Stimulated activated CD4-positive, alpha-beta T cell treated with anti-CD3 and anti-CD28 coated beads, Interleukin-4, amount 100 ng/mL, for 1 hour (primary cell): ENCODE measurements around the gene SLC2A1.

Experiments
- DNase-seq: peaks from one replicate; pipeline ENCODE4 v3.0.0-alpha.2; 2020

The SLC2A1 gene

DNA sequence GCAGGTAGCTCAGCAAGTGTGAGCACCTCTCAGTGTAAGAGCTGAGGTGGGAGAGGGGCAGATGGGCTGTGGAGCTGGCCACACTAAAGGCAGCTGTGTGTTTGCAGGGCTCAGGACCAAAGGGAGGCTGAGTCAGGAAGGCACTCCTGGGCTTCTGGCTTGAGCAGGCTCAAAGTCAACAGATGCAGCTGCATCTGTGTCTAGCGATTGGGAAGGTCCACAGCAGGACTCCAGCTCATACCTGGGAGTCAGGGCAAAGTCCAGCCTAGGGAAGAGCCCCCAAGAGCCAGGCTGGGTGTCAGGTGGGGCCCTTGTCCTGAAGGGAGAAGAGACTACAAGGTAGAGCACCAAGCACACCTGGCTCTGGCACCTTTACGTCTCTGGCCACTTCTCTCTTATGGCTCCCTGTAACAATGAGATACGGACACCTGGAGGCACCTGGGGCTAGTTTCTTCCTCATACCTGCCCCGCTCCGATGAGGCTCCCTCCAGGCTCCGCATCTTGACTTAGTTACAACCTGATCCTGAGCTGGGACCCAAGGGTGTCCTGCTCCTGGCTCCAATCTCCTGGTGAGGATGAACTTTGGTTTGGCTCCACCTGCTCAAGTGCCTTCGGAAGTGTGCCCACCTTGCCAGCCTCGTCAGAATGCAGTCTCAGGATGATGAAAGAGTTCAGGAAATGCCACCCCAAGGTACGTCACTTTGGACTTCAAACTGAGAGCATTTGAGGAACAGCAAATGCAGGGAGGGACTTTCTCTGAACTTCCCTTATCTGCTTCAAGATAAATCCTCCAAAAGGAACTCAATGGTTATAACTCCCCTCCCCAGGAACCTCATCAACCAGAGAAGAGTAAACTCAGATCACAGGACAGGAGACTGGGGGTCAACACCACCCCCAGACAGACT lies 21.5 kb upstream of the SLC2A1 start:
- no peak for DNase-seq

DNA sequence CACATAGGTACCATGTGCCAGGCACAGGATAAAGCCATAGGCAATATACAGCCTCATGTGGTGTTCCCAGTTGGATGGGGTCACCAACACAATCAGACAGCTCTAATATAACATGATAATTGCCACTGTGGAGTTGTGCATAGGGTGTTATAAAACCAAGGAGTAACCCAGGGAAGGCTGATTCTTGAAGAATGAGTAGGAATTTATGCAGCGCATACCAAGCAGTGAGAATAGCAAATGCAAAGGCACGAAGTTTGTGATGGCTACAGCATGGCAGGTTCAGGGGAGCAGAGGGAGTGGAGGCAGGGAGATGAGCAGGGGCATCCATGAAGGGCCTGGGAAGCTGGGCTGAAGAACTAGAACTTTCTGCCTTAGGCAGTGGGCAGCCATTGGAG lies 20.4 kb upstream of the SLC2A1 start:
- DNase-seq: no peak

DNA sequence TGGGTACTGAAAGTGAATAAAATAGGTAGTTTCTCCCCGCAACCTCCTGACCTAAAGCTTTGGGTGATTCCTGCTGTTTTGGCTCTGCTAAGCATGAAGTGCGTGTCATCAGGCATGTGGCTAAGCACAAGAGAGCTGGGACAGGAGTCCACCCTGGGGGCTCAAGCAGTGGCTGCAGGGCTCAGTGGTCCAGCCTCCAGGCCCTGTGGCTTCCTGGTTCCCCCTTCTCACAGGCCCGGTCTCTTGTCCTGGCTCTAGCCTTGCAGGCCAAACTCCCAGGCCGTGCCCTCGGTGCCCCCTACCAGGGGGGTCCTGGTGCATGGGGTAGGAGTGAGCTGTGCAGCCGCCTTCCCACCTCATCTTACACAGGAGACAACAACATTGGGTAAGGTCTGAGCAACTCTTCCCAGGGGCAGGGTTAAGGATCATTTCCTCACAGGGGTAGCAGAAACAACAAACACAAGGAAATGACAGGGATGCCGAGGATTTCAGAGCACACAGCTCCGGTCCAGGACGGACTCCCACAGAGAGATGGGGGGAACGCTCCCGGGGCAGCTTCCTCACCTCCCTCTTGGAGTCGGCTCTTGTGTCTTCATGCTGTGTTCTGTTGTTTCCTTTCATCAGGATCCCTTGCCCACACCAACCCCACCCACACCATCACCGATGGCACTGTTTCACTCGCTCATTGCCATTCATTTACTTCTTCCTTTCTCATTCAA lies 19.8 kb upstream of the SLC2A1 start:
- no peak for DNase-seq

DNA sequence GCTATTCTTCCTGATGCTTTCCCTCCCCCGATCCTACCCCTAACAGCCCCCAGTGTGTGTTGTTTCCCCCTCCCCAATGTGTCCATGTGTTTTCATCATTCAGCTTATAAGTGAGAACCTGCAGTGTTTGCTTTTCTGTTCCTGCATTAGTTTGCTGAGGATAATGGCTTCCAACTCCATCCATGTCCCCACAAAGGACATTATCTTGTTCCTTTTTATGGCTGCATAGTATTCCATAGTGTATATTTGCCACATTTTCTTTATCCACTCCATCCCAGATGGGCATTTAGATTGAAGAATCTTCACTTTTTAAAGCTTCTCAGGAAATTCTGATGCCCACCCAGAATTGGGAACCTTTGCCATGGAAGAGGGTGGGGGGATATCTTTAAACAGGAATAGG lies 19.0 kb upstream of the SLC2A1 start:
- no peak for DNase-seq

DNA sequence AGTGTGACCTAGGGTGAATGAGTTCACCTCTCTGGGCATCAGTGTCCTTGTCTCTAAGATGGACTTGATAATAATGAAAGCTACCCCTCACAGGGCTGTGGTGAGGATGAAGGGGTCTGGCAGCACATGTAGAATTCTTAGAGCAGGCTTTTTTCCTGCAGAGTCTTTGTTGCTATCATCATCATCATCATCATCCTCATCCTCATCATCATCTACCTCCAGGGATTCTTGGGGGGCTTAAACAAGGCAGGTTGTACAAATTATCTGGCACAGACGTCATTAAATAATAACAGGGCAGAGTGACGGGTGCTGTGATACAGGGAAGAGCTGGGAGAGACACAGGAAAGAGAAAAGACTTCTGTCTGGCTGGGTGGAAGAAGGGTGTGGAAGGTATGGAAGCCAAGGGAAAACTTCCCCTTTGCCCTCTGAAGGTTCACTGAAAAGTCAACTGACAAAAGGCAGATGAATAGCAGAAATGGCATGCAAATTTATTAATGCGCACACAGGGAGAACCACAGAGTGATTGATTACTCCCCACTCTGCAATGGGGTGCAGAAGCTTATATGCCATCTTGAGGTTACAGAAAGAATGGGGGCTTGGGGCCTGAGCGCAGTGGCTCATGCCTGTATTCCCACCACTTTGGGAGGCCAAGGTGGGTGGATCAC lies 17.0 kb upstream of the SLC2A1 start:
- no peak for DNase-seq

DNA sequence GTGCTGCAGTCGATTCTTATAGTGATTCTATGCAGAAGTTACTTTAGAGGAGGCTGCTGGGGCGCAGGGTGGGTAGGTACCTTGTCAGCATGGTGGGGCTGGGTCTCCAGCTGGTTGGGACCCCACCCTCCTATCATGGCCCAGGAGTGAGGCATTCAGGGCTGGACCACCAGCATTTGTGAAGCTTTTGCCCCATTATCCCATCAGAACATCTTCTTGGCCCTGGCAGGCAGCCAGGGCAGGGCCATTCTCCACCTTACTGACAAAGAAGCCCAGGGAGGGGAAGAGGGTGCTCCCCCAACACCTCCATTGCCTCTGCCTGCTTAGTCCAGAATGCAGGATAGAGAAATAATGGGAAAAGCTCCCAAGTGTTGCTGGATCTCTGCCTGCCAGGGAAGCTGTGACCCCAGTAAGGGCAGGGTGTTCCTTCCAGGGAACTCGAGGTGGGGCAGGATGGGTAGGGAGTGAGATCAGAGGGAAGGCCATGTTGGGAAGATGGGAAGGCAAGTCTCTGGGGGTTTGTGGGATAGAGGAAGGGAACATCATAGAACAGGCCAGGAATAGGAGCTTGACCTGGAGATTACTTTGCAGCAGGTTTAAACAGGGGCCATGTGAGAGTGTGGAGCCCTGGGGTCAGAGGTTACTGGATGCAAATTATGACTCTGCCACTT lies 16.2 kb upstream of the SLC2A1 start:
- DNase-seq: no peak

DNA sequence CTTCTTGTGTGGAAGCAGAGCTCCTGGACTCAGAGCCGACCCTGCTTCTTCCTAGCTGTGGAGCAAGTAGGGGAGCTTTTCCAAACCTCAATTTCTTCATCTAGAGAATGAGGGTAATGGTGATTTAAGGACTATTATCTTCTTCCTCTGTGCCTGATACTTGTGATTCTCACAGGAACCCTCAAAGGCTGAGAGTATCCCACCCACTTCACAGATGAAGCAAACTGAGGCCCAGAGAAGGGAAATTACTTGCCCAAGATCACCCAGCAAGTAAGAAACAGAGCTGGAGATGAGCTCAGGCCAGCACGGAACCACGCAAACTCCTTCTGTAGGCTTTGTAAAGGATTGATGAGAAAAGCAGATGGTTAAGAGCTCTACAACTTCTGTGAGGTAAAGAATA lies 15.1 kb upstream of the SLC2A1 start:
- no peak for DNase-seq

DNA sequence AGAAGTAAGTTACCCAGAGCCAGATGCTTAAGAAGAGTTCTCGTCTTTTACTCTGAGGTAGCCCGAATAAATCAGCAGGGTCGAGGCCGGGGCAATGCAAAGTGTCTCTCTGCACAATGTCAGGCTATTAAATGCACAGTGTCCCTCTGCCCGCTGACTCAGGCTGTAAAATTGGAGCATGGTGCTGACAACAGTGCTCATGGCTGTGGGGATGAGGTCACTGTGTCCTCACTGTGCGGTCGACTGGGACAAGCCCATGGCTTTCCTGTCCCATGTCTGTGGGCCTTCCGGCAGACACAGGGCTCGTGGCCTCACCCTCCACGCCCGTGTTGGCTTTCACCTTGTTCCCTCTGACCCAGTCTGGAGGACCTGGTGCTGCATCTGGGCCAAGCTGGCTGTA lies 14.6 kb upstream of the SLC2A1 start:
- no peak for DNase-seq

DNA sequence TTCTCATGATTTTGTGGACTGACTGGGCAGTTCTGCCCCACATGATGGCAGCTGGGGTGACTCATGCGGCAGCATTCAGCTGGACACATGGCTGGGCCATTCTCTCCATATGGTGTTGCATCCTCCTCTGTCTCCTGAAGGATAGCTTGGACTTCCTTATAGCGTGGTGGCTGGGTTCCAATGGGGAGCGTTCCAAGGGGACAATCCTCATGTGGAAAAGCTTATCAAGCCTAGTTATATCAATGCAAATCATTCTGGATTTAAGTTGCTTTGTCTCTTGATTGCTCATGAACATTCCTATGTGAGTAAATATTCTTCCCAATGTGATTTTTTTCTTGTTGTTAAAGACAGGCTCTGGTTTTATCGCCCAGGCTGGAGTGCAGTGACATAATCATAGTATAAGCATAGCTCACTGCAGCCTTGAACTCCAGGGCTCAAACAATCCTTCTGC lies 13.2 kb upstream of the SLC2A1 start:
- DNase-seq: no peak

DNA sequence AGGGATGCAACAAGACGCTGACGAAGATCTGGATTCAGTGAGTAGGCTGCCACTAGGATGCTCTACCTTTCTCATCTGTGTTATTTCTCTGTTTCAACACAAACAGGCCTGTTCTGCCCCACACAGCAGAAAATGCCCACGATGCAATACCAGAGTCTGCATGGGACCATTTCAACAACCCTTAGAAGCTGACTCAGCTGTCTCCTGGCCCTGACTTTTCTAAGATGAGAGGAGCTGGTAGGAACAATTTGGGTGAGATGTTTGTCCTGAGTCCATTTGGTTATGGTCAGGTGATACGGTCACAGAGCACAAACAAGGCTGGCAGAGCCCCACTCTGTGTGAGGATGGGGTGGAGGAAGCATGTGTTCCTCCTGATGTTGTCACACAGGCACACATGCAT lies 11.5 kb upstream of the SLC2A1 start:
- DNase-seq: no peak

DNA sequence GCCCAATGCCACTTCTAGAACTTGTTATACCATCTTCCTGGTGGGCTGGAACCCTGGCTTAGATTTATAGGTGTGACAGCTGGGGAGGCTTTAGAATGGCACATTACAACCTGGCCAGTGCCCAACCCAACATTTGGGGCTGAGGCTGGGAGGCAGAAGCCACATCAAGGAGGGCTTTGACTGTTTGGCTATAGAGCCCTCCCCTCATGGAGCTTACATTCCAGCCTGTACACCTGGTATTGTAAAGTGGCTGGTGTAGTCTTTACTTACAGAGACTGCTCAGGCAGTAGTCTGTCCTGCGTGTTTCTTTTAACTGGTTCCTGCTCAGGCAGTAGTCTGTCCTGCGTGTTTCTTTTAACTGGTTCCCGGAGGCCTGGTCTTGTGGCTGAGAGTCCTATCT lies 10.0 kb upstream of the SLC2A1 start:
- DNase-seq: no peak

DNA sequence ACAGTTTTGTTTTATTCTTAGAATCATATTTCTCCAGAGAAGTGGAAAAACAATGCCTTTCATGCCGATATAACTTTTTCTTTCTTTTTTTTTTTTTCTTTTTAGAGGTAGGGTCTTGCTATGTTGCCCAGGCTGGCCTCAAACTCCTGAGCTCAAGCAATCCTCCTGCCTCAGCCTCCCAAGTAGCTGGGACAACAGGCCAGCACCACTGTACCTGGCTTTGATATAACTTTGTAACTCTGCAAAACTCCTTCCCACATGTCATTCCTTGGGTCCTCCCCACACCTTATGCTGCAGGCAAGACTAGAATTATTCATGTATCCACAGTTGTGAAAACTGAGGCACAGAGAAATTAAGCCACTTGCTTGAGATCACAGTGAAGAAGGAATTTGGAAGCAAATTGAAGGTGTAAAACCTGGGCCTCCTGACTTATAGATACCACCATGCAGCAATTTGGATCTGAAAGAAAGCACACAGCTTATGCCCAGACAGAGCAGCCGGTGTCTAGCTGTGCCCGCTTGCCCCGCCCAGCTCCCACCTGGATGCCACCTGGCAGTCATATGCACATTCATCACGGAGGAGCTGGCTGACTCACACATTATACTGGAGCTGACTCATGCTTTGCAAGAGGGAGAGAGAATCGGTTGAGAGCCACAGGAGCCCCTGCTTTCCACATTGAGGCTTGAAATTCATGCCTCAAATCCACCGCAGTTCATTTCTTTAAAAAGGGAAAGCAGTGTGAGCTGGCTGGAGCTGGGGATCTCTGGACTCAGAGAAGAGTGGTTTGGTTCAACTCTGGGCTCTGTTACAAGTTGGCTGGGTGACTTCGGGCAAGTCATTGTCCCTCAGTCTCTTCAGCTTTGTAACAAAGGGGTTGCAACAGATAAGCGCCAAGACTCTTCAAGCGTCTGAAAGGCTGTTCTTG lies 8.3 kb upstream of the SLC2A1 start:
- peak; percentile 20 for DNase-seq

DNA sequence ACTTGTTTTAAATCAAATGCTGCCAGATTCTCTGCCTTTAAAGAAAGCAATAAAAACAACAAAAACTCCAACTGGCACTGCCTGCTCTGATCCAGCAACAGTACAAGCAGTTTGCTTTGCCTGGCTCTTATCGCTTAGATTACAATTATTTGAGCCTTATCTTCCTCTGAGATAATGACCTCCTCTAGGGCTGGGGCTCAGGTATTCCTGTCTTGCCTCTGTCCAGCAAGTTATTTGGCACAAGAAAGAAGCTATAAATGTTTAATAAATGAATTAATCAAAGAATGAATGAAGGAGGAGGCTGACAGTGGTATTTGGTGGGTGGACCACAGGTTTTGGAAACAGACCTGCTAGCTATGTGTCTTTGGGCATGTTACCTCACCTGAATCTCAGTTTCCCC lies 6.7 kb upstream of the SLC2A1 start:
- DNase-seq: no peak

DNA sequence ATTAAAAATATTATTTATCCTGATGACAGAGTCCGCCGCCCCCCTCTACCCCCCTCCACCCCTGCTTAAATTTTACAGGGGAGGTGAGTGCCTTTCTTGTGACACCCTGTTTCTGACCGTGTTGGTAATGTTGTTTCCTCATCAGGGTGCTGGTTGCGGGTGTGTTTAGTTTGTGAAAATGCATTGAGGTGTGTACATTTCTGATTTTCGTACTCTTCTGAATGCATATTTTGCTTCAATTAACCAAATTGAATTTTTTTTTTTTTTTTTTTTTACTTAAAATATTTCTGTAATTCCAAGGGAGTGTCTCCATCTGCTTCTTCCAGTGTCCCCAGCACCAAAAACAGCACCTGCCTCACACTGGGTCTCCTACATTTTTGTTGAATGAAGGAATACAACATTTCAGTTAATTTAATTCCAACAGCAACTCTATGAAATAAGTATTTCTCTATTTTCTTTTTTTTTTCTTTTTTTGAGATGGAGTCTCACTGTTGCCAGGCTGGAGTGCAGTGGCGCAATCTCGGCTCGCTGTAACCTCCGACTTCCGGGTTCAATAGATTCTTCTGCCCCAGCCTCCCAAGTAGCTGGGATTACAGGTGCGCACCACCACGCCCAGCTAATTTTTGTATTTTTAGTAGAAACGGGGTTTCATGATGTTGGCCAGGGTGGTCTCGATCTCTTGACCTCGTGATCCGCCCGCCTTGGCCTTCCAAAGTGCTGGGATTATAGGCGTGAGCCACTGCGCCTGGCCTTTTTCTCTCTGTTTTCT lies 5.6 kb upstream of the SLC2A1 start:
- DNase-seq: no peak

DNA sequence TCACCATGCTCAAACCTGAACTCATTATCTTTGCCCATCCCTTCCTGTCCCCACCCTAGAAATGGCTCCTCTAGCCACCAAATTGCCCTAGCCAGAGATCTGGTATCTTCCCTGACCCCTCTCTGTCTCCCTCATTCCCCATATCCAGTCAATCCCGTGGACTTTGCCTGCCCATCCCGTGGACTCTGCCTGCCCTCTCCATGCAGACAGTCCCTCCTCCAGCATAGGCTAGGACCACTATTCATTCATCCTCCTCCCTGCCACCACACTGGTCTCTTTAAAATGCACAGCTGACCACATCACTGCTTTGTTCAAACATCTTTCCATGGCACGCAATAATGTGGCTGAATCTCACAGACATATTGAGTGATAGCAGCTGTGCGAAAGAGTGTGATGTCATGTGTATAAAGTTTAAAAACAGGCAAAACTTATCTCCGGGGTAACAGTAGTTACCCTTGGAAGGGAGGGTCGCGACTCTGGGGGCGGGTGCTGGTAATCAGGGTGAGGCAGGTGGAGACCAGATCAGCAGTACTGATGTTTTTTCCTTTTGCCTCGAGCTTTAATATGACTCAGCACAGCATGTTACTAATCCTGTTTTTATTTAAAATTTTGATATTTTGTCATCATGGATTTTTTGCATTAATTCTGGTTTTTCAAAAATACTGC lies 4.8 kb upstream of the SLC2A1 start:
- no peak for DNase-seq

DNA sequence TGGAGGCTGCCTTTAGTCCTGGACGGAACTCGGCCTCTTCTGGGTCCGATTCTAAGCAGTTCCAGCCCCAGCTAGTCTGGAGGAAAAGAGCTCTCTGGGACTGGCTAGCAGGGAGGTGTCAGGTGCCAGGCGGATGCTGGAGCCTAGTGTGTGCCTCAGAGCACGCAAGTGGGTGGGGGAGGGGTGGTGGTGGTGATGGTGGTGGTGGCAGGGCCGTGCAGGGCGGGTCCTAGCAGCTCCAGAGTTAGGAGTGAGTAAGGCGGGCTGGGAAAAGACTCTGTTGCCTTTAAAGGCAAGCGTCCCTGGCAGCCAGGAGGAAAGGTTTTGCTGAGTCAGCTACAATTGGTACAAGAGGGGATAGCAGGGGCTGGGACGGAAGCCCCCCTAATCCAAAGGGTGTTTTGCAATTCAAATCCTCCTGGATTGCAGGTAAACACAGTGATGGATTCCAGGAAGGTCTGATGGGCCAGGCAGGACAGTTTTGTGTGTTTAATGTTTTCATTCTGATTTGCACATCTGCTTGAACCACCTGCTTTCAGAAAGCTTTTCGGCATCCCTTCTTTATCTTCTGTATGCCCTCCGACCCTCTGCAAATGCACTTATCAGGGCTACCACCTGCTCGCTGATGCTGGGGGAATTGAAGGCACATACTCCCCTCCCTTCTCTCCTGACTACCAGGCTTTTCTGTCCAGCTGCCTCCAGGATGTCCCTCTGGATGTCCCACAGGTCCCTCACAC lies 4.1 kb upstream of the SLC2A1 start:
- DNase-seq: no peak

DNA sequence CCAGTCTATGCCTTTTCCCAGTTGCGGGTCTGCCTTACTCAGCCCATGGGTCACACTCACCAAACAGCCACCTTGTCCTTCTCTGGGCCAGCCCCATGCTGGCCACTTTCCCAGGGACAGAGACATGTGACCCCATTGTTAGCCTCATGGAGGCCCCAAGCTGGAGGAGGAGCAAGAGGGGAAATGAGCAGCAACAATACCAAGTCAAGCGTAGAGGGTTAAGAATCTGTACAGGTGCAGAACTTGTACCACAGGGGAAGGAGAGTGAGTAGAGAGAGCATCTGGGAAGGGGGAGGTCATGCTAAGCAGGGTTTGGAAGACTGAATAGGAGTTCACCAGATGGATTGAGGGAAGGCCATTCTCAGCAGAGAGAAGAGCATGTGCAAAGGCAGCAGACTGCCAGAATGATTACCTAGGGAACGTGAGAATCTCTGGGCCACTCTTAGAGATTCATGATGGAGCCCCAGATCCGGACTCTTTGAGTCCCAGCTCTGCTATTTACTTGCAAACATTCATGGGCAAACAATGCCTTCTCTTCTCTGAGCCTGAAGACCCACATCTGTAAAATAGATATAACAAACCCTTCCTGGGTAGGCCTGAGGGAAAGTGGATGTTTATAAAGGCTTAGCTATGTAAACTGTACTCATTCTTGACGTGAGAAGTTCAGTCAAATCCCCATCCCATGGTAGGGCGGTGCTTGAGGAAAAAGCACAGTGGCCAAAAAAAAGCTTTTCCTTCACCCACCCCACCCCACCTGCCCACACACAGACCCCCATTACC lies 2.8 kb upstream of the SLC2A1 start:
- DNase-seq: no peak

DNA sequence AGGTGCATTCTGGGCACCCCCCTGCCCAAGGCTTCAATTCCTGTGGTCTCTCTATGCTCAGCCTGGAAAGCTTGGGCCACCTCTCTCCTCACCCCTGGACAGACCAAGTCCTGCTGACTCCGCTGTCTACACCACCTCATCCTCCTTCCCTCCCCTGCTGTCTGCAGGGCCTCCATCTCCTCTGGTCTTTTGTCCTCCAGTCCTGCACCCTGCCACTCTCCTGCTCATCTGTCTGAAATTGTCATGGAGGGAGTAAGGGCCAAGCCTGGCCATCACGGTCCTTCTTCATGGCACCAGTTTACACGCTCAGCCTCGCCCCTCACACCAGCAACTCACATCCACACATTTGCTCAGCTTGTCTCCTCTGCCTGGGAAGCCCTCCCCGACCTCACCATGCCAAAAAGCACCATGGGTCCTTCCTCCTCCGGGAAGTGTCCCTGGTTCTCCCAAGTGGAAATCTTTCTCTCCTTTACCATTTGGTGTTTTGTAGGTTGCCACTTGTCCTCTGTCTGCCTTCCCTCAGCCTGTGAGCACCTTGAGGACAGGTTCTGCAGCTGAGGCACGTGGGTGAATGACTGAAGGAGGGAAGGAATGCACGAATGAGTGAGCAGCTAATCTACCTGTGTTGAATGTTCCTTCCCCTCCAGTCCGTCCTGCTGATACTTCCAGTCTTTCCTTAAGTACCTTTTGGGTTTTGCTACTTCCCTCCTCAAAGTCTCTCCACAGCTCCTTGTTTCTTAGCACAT lies 2.1 kb upstream of the SLC2A1 start:
- no peak for DNase-seq

DNA sequence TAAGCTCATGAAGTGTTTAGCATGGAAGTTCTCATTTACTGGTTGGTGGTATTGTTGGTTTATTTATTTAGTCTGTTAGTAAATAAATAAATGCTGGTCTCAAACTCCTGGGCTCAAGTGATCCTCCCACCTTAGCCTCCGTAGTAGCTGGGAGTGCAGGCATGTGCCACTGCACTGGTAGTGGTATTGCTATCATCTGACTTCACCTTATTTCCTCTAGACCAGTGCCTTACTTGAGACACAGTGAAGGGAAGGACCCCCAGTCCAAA lies 1.4 kb upstream of the SLC2A1 start:
- no peak for DNase-seq
